RCC 7860 (cell line): ENCODE results near the gene FOXP4.
A peak's percentile ranks its signal among the peaks of the same experiment; 100 is the strongest.
"Not testable (repeated sequence)": the region's sequence is repeated elsewhere in the genome, so short reads cannot be mapped to it uniquely, and the experiment has no call there.

Experiments used
- DNase-seq: peaks from one replicate; pipeline ENCODE4 v3.0.0-alpha.2; 2015; ENCODE audit warnings: low spot score
- FAIRE-seq: peaks from 2 replicates; lab custom pipeline; 2012; peaks lifted over from hg19 to GRCh38; lab: Jason Lieb, UNC

FOXP4 gene

DNA sequence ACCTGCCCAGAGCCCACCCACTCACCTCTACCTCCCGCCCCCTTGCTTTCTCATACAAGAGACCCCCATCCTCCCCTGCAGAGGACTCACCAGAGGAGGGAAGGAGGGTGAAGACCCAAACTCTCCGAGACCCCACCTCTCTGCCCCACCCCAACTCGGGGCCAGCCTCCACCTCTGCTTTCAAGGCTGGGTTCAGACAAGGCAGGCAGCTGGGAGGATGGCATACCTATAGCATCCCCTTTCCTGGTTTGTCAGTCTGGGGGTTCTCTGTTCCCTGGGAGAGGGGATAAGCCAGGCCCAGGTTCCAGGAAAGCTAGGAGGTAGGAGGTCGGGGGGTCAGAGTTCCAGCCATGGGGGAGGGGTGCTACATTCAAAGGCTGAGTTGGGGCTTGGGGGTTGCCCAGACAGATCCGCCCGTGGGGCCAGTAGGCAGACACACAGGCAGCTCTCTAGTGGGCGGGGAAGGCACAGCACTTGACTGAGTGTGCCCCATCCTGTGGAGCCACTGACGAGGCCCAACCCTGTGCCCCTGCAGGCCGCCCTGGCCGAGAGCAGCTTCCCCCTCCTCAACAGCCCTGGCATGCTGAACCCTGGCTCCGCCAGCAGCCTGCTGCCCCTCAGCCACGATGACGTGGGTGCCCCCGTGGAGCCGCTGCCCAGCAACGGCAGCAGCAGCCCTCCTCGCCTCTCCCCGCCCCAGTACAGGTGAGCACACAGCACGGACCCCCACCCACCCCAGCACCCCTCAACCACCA is 51.2 kb downstream of the FOXP4 start:
- no peak for FAIRE-seq

DNA sequence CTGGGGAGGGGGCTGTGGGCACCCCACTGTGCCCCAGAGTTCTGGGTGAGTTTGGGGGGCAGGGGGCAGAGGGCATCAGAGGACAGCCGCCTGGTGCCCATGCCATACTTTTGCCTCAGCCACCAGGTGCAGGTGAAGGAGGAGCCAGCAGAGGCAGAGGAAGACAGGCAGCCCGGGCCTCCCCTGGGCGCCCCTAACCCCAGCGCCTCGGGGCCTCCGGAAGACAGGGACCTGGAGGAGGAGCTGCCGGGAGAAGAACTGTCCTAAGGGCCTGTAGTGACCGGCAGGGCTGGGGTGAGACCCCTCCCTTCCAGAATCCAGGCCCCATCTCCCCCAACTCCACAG is 52.5 kb downstream of the FOXP4 start:
- DNase-seq (no peak), FAIRE-seq (no peak)

More for the DNA sequence above, 51.2 kb downstream of the FOXP4 start:
- no peak for DNase-seq

DNA sequence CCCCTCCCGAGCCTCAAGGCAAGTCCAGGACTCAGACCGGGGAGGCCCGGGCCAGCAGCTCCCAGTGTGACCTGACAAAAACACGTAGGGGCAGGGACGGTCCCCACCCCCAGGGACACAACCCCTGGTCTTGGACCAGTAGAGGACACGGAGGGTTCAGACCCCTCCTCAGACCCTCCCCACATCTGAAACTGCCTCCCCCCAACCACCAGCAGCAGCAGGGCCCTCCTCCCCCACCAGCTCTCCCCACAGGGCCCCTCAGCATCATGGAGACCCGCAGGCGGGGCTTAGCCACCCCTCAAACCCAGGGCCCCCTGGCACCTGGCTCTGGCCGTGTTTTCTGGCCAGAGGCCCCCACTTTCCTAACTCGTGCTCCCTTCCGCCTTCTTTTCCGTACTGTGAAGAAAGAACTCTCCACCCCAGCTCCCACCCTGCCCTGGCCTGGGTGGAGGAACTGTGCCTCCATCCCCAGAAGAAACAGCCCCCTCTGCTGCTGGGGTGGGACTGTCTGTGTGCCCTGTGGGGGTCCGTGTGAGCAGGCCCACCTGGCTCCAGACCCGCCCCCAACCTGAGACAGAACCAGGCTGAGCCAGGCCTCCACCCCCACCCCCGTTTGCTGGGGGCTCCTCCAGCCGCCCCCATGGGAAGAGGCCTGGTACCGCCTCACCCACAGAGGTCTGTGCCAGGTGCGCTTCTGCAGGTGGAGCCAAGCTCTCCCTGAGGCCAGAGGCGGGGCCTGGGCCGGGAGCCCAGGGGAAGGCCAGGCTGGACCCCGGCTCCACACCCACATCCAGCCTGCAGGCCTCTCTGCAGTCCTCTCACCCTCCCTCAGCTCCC is 53.1 kb downstream of the FOXP4 start:
- DNase-seq (no peak), FAIRE-seq (no peak)

DNA sequence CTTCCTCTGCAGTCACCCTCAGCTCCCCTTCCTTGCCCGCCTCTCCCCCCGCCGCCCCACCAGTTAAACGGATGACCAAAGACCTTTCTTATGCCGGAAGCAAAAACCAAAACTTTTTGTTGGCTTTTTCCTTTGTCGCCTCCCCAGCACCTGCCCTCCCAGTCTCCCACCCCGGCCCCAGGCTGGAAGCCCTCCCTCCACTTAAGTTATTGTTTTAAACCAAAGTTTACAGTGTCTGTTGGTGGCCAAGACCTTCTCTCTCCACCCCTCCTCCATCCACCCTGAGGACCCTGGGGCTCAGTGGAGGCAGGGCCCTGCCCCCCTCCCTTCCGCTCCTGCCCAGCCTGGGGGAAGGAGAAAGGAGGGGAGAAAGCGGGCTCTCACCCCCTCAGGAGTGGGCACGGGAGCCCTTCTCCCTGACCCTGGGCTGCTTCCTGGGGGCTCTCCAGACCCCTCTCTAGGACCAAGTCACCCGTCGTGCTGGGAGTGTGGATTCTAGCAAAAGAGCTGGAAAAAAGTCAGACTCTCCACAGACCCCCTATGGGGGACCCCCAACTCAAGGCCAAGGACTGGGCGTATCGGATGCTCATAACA is 53.8 kb downstream of the FOXP4 start:
- DNase-seq (no peak), FAIRE-seq (no peak)

DNA sequence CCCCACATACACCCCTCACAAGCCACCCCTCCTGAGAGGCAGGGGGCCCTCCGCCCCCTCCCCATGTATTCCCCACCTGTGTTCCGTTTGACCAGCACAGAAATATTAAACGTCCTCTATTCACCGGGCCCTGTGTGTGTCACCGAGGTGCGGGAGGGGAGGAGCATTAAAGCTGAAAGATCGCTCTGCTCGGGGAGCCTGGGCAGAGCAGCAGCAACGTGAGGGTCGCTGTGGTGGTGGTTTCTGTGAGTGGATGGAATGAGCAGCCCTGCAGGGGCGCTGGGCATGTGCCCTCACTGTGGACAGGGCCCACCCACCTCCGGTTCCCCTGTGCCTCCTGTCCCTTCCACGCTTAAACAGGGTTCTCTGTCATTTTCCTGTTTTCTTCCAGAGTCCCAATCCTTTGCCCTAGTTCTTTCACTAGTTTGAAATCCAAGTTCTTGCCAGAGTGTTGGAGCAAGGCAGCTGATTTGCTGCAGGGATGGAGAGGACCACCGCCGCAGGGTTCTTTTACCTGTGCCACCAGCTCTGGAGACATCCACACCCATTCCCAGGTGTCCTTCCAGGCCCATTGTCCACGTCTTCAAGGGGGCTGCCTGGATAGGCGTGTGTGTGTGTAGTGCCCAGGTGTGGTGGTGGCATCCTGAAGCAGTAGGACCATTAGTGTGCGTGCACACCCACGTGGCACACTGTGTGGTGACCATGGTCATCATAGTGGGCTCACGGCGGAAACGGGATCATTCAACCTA is 54.5 kb downstream of the FOXP4 start:
- DNase-seq (no peak), FAIRE-seq (no peak)

DNA sequence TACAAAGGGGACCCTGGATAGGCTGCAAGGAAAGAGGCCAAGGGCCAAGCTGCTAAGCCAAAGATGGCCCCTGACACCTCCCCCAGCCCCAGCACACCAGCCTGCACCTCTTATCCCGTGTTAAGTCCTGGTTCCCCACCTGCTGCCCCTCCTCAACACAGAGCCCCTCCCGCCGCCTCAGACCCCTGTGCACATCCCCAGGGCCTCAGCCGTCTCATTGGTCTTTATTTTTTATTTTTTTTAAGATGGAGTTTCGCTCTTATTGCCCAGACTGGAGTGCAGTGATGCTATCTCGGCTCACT is 55.0 kb downstream of the FOXP4 start:
- DNase-seq: no peak
- no peak for FAIRE-seq

DNA sequence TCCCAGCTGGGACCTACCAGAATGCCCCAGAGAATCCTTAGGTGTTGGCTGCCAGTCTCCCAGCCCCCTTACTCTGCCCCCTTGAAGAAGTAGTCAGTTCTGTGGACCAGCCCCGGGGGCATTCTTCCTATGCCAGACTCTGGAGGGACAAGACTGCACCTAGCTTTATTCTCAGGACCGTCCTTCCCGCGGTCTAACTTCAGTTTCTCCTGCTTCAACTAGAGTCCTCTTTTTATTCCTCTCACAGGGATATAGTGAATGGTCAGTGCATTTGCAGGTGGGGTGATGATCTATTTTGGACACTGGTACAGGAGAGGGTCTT is 56.2 kb downstream of the FOXP4 start:
- FAIRE-seq (no peak), DNase-seq (no peak)

DNA sequence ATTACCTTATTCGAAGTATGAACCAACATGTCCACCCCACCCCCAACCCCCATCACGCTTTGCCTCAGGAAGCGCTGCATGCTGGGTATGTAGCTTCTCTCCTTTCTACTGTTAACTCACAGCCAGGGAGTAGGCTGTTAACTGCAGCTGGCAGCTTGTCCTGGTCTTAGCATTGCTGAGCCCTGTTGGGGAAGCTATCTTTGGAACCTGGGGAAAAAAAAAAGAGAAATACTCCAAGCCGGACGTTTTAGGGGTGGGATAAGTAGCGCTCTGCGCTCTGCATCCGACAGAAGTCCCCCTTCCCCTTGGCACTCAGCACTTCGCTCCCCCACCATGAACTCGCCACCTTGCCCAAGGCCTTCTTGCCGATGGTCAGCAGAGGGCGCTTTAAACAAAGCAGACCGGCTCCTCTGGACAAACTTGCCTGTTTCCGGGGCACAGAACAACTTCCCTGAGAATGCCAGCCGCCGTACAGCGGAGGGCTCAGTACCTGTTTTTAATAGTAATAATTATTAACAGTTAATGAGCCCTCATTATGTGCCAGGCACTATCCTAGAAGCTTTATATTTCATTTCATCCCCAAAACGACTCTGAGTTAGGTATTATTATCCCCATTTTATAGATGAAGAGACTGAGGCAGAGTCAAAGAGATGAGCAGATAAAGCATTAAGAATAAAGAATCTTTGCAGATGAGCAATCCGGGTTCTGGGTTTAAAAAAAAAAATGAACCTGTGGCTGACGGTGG is 56.9 kb downstream of the FOXP4 start:
- DNase-seq (peak; percentile 54), FAIRE-seq (no peak)

DNA sequence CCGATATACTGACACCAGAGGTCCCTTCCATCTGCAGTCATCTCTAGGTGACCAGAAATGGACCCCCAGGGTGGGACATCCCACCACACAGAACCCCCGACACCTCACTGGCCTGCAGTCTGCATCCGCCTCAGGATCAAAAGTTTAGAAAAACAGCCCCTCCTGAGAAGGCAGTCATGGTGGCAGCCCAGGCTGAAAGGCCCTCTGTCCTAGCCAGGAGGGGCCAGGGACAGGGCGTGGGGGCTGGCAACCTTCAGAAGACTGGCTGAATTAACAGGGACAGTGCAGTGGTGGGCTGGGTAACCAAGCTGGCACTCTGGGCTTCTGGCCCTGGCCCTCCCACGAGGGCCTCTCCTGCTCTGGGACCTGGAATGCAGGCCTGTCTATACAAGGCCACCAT is 57.8 kb downstream of the FOXP4 start:
- FAIRE-seq: no peak

DNA sequence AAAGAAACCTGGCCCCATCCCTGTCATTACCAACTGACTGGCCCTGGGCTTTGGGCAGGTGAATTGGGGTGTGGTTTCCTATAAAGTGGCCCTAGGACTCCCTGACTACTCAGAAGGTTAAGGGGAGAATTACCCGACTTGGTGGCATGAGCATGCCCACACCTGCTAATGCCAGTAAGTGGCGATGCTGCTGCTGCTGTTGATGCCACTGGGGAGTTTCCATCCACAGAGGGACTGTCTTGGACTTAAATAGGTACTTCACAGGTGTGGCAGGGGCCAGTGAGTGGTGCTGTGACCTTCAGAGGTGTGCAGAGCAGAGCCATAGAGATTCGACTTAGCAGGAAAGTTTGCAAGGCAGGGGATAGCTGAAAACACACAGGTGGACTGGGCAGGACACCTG is 59.5 kb downstream of the FOXP4 start:
- FAIRE-seq (no peak), DNase-seq (no peak)

More for the DNA sequence above, 57.8 kb downstream of the FOXP4 start:
- no peak for DNase-seq

DNA sequence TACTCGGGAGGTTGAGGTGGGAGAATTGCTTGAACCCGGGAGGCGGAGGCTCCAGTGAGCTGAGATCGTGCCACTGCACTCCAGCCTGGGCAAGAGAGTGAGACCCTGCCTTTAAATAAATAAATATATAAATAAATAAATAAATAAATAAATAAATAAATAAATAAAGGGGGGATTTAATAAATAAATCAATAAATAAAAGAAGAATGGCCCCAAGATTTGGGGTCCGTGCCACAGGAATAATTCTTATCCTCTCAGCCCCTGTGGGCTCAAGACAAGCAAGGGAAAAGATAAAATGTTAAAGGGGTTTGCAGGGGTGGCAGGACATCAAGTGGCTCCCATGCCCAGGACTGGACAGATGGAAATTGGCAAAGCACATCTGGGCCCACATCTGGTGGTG is 60.9 kb downstream of the FOXP4 start:
- DNase-seq: no peak
- no peak for FAIRE-seq

DNA sequence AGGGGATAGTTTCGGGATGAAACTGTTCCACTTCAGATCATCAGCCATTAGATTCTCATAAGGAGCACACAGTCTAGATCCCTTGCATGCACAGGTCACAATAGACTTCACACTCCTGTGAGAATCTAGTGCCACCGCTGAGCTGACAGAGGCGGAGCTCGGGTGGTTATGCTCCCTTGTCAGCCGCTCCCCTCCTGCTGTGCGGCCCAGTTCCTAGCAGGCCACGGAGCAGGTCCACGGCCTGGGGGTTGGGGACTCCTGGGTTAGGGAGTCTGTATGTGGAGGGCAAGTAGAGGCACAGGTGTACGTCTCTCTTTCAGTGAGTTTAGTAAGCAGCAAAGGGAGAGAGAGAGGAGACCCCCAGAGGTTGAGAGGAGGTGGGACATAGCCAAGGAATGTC is 61.6 kb downstream of the FOXP4 start:
- FAIRE-seq: no peak
- no peak for DNase-seq

DNA sequence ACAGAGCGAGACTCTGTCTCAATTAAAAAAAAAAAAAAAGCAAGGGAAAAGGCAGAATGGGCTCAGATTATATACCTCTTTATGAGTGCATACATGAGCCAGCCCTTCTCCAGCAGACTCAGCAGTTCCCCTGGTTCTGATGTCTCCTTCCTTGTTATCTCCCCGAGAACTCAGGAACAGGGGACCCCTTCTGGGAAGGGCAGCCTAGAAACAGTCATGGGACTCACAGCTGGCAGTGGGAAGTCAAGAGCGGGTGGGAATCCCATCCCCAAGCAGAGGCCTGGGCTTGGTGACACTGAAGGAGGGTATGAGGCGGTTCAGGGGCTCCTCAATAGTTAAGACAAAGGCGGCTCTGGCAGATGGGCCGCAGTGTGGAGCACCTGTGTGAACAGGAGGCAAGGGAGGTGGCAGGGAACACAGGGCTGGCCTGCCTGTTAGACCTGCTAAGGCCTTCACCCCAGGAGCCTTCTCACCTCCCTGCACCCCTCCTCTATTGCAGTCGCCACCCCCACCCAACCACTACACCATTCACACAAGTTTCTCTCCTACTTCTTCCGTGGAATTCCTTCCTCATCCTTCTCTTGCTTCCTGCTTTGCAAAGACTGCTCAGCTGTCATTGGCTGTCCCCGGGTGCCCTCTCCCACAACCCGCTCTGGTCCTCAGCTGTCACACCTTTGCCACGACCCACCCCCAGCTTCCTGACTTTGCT is 62.4 kb downstream of the FOXP4 start:
- DNase-seq (no peak), FAIRE-seq (no peak)

DNA sequence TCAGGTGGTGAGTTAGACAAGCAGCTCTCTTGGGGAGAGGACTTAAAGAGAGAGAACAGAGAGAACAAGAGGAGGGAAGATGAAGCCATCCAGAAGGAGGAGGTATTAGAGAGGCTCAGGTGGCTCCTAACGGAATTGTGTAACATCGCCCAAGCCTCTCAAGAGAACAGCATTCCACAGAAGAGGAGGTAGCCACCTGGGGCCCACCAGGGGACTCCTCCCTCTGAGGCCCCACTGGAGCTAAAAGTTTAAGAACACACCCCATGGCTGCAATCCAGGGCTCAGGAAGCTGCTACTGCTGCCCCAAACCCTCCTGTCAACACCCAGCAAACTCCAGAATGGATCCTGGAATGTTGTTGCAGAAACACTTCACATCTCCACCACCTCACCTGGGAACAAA is 68.5 kb downstream of the FOXP4 start:
- DNase-seq (no peak), FAIRE-seq (no peak)

DNA sequence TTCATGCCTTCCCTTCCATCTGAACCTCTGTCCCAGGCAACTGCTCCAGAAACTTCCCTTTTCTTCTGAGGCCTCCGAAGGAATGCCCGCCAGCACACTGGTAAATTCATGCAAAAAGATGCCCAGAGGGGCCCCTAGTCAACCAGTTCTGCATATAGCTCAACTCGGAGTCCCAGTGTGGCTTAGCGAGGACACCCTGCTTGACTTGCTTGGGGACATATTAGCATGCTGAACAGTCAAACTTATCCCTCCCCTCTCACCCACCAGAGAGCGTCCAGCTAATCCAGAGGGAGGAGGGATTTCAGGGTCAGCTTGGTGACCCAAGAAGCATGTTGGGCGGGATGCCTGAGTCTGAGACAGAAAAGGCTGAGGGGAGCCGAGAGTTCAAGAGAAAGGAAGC is 69.1 kb downstream of the FOXP4 start:
- DNase-seq (no peak), FAIRE-seq (no peak)

DNA sequence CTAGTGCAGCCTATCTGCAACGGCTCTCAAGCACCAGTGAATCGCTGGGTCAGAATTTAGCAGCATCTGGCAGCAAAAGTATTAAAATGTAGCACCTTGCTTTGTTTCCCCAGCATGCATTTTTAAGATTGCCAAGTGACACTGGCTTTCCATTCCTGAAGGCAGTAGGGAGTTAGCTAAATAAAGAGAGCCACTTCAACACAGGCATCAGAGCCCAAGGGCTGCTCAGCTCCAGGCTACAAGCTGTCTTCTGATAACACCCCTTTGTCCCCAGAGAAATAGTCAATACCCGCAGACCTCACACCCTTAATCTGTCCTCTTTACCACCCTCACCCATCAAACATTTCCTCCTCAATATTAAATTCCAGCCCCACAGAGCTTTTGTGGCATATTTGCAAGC is 72.4 kb downstream of the FOXP4 start:
- FAIRE-seq (no peak), DNase-seq (no peak)

DNA sequence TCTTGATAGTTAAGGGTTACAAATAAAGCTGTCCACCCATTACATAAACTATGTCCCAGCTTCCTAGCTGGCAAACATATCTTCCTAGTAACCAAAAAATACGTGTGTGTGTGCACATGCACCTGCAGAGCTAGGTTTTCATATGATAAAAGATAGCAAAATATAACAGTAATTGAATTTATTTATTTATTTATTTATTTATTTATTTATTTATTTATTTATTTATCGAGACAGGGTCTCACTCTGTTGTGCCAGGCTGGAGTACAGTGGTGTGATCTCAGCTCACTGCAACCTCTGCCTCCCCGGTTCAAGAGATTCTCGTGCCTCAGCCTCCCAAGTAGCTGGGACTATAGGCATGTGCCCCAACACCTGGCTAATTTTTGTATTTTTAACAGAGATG is 73.0 kb downstream of the FOXP4 start:
- DNase-seq, FAIRE-seq: not testable (repeated sequence)

DNA sequence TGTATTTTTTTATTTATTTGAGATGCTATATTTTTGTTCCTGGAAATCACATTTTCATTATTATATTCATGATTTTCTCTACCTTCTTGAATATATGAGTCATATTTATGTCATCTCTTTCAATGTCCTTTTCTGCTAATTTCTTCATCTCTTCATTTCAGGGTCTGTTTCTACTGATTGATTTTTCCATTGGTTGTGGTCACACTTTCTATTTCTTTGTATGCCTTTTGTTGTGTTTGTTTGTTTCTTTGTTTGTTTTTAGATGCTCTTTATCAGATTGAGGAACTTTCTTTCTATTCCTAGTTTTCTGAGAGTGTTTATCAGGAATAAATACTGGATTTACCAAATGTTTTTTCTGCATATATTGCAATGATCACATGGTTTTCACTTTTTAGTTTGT is 75.2 kb downstream of the FOXP4 start:
- DNase-seq: no peak
- FAIRE-seq: no peak

DNA sequence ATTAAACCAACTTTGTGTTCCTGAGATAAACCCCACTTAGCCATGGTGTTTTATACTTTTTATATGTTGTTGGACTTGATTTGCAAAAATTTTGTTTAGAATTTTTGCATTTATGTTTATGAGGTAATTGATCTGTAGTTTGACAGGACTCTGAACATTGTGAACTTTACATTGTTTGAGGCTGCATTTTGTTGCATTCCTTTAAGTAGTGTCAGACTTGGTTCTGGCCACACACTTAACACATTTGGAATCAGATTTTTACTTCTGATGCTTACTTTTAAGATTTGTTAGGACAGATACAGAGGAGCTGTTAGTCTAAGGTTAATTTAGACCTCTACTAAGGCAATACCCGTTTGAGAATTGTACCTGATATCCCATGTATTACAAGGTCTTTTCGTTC is 75.6 kb downstream of the FOXP4 start:
- no peak for DNase-seq
- FAIRE-seq: no peak

DNA sequence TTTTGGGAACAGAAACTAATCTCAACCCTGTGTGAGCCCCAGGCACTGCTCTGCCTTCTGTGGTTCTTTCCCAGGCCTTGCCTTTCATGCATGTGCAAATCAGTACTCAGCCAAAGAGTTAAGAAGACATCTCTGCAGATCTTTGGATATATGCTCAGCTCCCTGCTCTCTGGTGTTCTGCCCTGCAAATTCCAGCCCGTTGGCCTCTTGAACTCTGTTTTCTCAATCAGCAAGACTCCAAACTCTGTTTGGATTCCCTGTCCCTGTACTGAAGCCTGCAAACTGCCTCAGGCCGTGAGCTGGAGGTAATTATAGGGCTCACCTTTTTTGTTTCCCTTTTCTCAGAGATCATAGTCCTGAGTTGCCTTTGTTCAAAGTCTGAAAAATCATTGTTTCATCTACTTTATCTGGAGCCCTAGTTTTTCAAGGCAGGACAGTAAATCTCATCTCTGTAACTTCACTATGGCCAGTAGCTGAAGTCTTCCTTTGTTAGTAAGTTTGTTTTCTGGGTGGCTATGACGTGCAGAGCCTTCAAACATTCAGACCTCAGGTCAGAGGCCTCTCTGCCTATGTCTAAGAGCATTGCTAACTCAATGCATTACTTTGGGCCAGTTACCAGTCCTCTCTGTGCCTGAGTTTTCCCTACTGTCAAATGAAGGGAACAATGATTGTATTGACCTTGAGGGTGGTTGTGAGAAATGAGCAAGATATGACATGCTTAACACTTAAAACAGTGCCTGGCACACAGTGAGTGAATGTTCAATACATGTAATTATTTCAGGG is 76.2 kb downstream of the FOXP4 start:
- no peak for DNase-seq
- no peak for FAIRE-seq
